SU-DHL-6 (cell line): ENCODE data around the gene PROX2.

Source experiments
- H2AFZ ChIP-seq: fragments of 200-600 bp; sonication (generic); 2 replicates; pipeline ENCODE4 v1.6.1; 2014; ENCODE audit warnings: low read depth, mild to moderate bottlenecking, moderate library complexity, mixed read lengths, antibody characterized with exemption, low read length; ENCODE audit not compliant: severe bottlenecking
- H3F3A ChIP-seq: fragments of 200-600 bp; shearing (Covaris generic); 2 replicates; pipeline ENCODE4 v1.6.0; 2016; ENCODE audit warnings: antibody characterized with exemption, mild to moderate bottlenecking; ENCODE audit not compliant: insufficient read depth
- H3K27ac ChIP-seq: fragments of 200-600 bp; sonication (generic); 2 replicates; pipeline ENCODE4 v1.5.1; 2016; ENCODE audit warnings: low read depth, mild to moderate bottlenecking, low read length, moderate library complexity, mixed read lengths
- H3K27me3 ChIP-seq: fragments of 200-600 bp; sonication (generic), shearing (Covaris generic); 2 replicates; pipeline ENCODE4 v1.6.0; 2014; ENCODE audit warnings: mild to moderate bottlenecking, low read length
- H3K36me3 ChIP-seq: fragments of 200-600 bp; sonication (generic); 2 replicates; pipeline ENCODE4 v1.6.1; 2014; ENCODE audit warnings: mild to moderate bottlenecking, low read length, mixed read lengths
- H3K4me2 ChIP-seq: fragments of 300-600, 200-600 bp; shearing (Covaris generic), sonication (generic); 2 replicates; pipeline ENCODE4 v1.6.0; 2014; ENCODE audit warnings: low read length, low read depth, mild to moderate bottlenecking; ENCODE audit not compliant: poor library complexity, severe bottlenecking
- H3K4me3 ChIP-seq: fragments of 200-600 bp; sonication (generic); 2 replicates; pipeline ENCODE4 v1.5.1; 2014; ENCODE audit warnings: antibody characterized with exemption, low read length, mild to moderate bottlenecking, mixed read lengths; ENCODE audit not compliant: insufficient read depth, poor library complexity, severe bottlenecking
- H3K79me2 ChIP-seq: fragments of 200-600 bp; sonication (generic); 2 replicates; pipeline ENCODE4 v1.6.1; 2014; ENCODE audit warnings: mild to moderate bottlenecking, low read length, moderate library complexity; ENCODE audit not compliant: insufficient read depth
- H3K9ac ChIP-seq: fragments of 200-600 bp; sonication (generic); 2 replicates; pipeline ENCODE4 v1.7.0; 2014; ENCODE audit warnings: mild to moderate bottlenecking, low read length
- H3K9me2 ChIP-seq: fragments of 200-600 bp; sonication (generic); replicated peaks from 2 replicates; pipeline ENCODE4 v1.6.1; 2014; ENCODE audit warnings: low read length; ENCODE audit not compliant: insufficient read depth
- H3K9me3 ChIP-seq: fragments of 200-600 bp; sonication (generic); 2 replicates; pipeline ENCODE4 v1.6.1; 2014; ENCODE audit warnings: low read length, mixed read lengths; ENCODE audit not compliant: insufficient read depth
- H4K20me1 ChIP-seq: fragments of 200-600 bp; sonication (generic); 2 replicates; pipeline ENCODE4 v1.6.1; 2014; ENCODE audit warnings: low read depth, mild to moderate bottlenecking, antibody characterized with exemption, low read length, moderate library complexity, mixed read lengths
- CTCF ChIP-seq: fragments of 200-600 bp; sonication (generic); IDR thresholded peaks from one replicate; pipeline ENCODE4 v1.5.1; 2017; ENCODE audit warnings: antibody characterized with exemption, mild to moderate bottlenecking, low read length, moderate library complexity; ENCODE audit not compliant: insufficient read depth, poor library complexity, severe bottlenecking
- EZH2phosphoT487 ChIP-seq: fragments of 200-600 bp; sonication (generic), shearing (Covaris generic); conservative IDR thresholded peaks from 2 replicates; pipeline ENCODE4 v1.6.1; 2018; ENCODE audit warnings: mild to moderate bottlenecking, antibody characterized with exemption, low read length, moderate library complexity, mixed read lengths

The PROX2 gene

GRCh38 chr14:74897642-74898041 lies 21.7 kb upstream of the PROX2 start:
- Histone ChIP-seq H4K20me1 (no peaks in the 10 kb centered on the region), H3K27ac (no peak overlapping the region), H3K27me3 (no peaks in the 10 kb centered on the region), H3K79me2 (no peaks in the 10 kb centered on the region; the same call in 1 of the 2 replicates), H3K9me2 (no peaks in the 10 kb centered on the region), H3K9me3 (no peaks in the 10 kb centered on the region), H3K9ac (no peak overlapping the region), H3K4me2 (no peak overlapping the region), H3K36me3 (peaks cover 66% of the 10 kb centered on the region), H3K4me3 (no peak overlapping the region), H3F3A (peaks cover 4% of the 10 kb centered on the region; the same call in 1 of the 2 replicates), H2AFZ (no peak overlapping the region)
- TF ChIP-seq EZH2phosphoT487 (no peak), CTCF (no peak)

GRCh38 chr14:74896400-74896799 lies 20.5 kb upstream of the PROX2 start:
- Histone ChIP-seq H3F3A (no peaks in the 10 kb centered on the region), H3K9me3 (no peaks in the 10 kb centered on the region), H3K9ac (no peak overlapping the region), H3K4me3 (no peak overlapping the region), H3K36me3 (peaks cover 65% of the 10 kb centered on the region), H2AFZ (no peak overlapping the region), H3K27ac (no peak overlapping the region), H3K4me2 (no peak overlapping the region), H4K20me1 (no peaks in the 10 kb centered on the region), H3K79me2 (no peaks in the 10 kb centered on the region; the same call in 1 of the 2 replicates), H3K27me3 (no peaks in the 10 kb centered on the region), H3K9me2 (no peaks in the 10 kb centered on the region)
- TF ChIP-seq EZH2phosphoT487: no peak
- no peak for TF ChIP-seq CTCF

DNA sequence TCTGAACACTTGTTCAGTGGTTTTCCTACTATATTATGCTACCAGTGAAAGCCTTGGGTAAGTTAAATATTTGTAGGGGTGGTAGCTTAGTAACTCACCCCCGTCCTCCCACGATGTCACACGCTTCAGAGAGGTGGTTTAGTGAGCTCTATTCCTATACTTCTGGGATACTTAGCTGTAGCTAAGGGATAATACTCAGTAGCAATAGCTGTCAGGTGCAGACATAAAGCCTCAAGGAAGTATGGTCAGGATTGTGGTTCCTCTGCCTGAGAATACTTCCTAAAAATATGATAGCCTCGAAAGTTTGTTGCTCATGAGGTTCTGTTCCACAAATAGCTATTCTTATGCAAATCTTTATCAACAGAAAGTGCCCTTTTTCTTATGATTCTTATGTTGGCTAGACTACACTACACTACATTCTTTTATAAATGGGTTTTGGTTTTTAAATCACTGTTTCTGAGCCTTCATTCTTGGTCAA lies 17.7 kb upstream of the PROX2 start:
- Histone ChIP-seq H2AFZ (no peak overlapping the region), H3K79me2 (peaks cover 5% of the 10 kb centered on the region; the same call in 1 of the 2 replicates), H3K27ac (no peak overlapping the region), H3K4me2 (no peak overlapping the region), H3K4me3 (no peak overlapping the region), H3K9me3 (no peaks in the 10 kb centered on the region), H3K9me2 (no peaks in the 10 kb centered on the region), H3K27me3 (no peaks in the 10 kb centered on the region), H3F3A (no peaks in the 10 kb centered on the region), H3K36me3 (peaks cover 49% of the 10 kb centered on the region), H3K9ac (no peak overlapping the region), H4K20me1 (no peaks in the 10 kb centered on the region)
- TF ChIP-seq EZH2phosphoT487 (no peak), CTCF (no peak)
